HCT116 (cell line): Measurements from ENCODE around the gene ZMYND11. TPM values are rescaled to one million over a fixed set of nuclear protein-coding genes. Genes with fewer than 3 reads are reported as not detected.

ENCODE experiments used
- ATAC-seq: fragments of 200-7000 bp; cut with Tn5 transposase; 2 replicates; pipeline ENCODE4 v1.9.1; 2020; ENCODE audit warnings: mild to moderate bottlenecking, moderate library complexity
- BruUV-seq: library from RNA; stranded (reverse); fragments of 400-500 nt; replicated peaks from 2 replicates; lab custom pipeline; 2021; lab: Mats Ljungman, UMichigan
- CTCF ChIA-PET: fragments of 300-600 bp; sonication (Branson Sonifier 250); formaldehyde crosslinking; loops from one replicate; lab custom pipeline; 2021; ENCODE audit warnings: antibody characterized with exemption; lab: Charles Lee
- POLR2A ChIA-PET: fragments of 300-600, 350-600 bp; sonication (Branson Sonifier 250); formaldehyde crosslinking; loops from one replicate; lab custom pipeline; 2021; ENCODE audit warnings: antibody characterized with exemption; lab: Charles Lee
- RAD21 ChIA-PET, 2 experiments: fragments of 300-600 bp; sonication (Branson Sonifier 250); formaldehyde crosslinking; loops; one replicate each; lab custom pipeline; 2023; ENCODE audit warnings: low total read pairs in 2 of 2; ENCODE audit not compliant: uncharacterized antibody in 2 of 2, unreplicated experiment in 2 of 2, low non-redundant PET in 1 of 2; lab: Charles Lee
- DNase-seq: peaks from one replicate; pipeline ENCODE4 v3.0.0-alpha.2; 2010; ENCODE audit warnings: low read depth, low spot score
- H2AFZ ChIP-seq: fragments of 200-600 bp; shearing (Covaris generic), sonication (generic); 2 replicates; pipeline ENCODE4 v1.6.1; 2017; ENCODE audit warnings: low read depth, mixed run types, mixed read lengths, antibody characterized with exemption, low read length; ENCODE audit not compliant: poor library complexity, severe bottlenecking
- H3K27ac ChIP-seq: 2 replicates; pipeline ENCODE4 v1.5.1; 2012; ENCODE audit warnings: low read depth, low read length
- H3K27me3 ChIP-seq: fragments of 200-600 bp; sonication (generic); 2 replicates; pipeline ENCODE4 v1.6.1; 2016; ENCODE audit warnings: mixed run types, low read length, mixed read lengths; ENCODE audit not compliant: insufficient read depth
- H3K36me3 ChIP-seq, 2 experiments: fragments of 200-500 bp in 1 of 2; fragments of 200-600 bp in 1 of 2; sonication (Bioruptor generic) in 1 of 2; sonication (generic) in 1 of 2; 2 replicates each; pipeline versions ENCODE4 v1.5.1 to v1.6.1; 2014 to 2016; ENCODE audit warnings: low read length in 2 of 2, inconsistent platforms in 1 of 2, mixed read lengths in 1 of 2, mixed run types in 1 of 2; ENCODE audit not compliant: insufficient read depth in 2 of 2, control insufficient read depth in 1 of 2
- H3K4me1 ChIP-seq, 2 experiments: fragments of 200-600 bp in 1 of 2; sonication (generic) in 1 of 2; 2 replicates each; pipeline versions ENCODE4 v1.5.1 to v1.6.1; 2012 to 2017; ENCODE audit warnings: low read length in 2 of 2, inconsistent platforms in 1 of 2, mild to moderate bottlenecking in 1 of 2, mixed read lengths in 1 of 2, mixed run types in 1 of 2, moderate library complexity in 1 of 2; ENCODE audit not compliant: insufficient read depth in 2 of 2, control insufficient read depth in 1 of 2
- H3K4me2 ChIP-seq: fragments of 200-600 bp; sonication (generic); 2 replicates; pipeline ENCODE4 v1.6.1; 2017; ENCODE audit warnings: mixed run types, low read length, mixed read lengths
- H3K4me3 ChIP-seq, 2 experiments: fragments of 200-600 bp in 1 of 2; sonication (generic) in 1 of 2; replicated peaks in 1 of 2; 2 replicates each; pipeline ENCODE4 v1.5.1; 2011 to 2016; ENCODE audit warnings: low read length in 2 of 2, control low read depth in 1 of 2, low read depth in 1 of 2, mild to moderate bottlenecking in 1 of 2, mixed read lengths in 1 of 2, mixed run types in 1 of 2
- H3K79me2 ChIP-seq: fragments of 200-600 bp; sonication (generic); 2 replicates; pipeline ENCODE4 v1.6.1; 2017; ENCODE audit warnings: mild to moderate bottlenecking, mixed run types, low read length, moderate library complexity, mixed read lengths; ENCODE audit not compliant: insufficient read depth
- H3K9ac ChIP-seq: fragments of 200-600 bp; sonication (generic); 2 replicates; pipeline ENCODE4 v1.6.1; 2016; ENCODE audit warnings: low read length, mixed read lengths
- H3K9me2 ChIP-seq: fragments of 200-600 bp; sonication (generic), shearing (Covaris generic); 2 replicates; pipeline ENCODE4 v1.6.1; 2017; ENCODE audit warnings: mixed run types, mild to moderate bottlenecking, moderate library complexity; ENCODE audit not compliant: insufficient read depth
- H3K9me3 ChIP-seq, 2 experiments: fragments of 200-500 bp in 1 of 2; fragments of 200-600 bp in 1 of 2; sonication (Bioruptor generic) in 1 of 2; sonication (generic) in 1 of 2; 2 replicates each; pipeline ENCODE4 v1.6.1; 2014 to 2017; ENCODE audit warnings: low read length in 2 of 2, mixed read lengths in 2 of 2, inconsistent platforms in 1 of 2, low read depth in 1 of 2, mild to moderate bottlenecking in 1 of 2, mixed run types in 1 of 2, moderate library complexity in 1 of 2; ENCODE audit not compliant: control insufficient read depth in 1 of 2, insufficient read depth in 1 of 2
- H4K20me1 ChIP-seq: fragments of 200-600 bp; sonication (generic), shearing (Covaris generic); 2 replicates; pipeline ENCODE4 v1.6.1; 2017; ENCODE audit warnings: mixed run types, mild to moderate bottlenecking, moderate library complexity; ENCODE audit not compliant: insufficient read depth
- CBX3 ChIP-seq: IDR thresholded peaks from 2 replicates; pipeline ENCODE4 v1.6.1; 2012; ENCODE audit warnings: low read depth
- CEBPB ChIP-seq: IDR thresholded peaks from 2 replicates; pipeline ENCODE4 v1.6.1; 2012; ENCODE audit warnings: low read depth
- CTCF ChIP-seq, 3 experiments: fragments of 200-600 bp in 1 of 3; sonication (generic) in 1 of 3; IDR thresholded peaks in 2 of 3; conservative IDR thresholded peaks in 1 of 3; 2 replicates each; pipeline ENCODE4 v1.5.1; 2012 to 2017; ENCODE audit warnings: low read depth in 2 of 3, low read length in 2 of 3, antibody characterized with exemption in 1 of 3, borderline replicate concordance in 1 of 3, control low read depth in 1 of 3, mild to moderate bottlenecking in 1 of 3, mixed read lengths in 1 of 3, mixed run types in 1 of 3, moderate library complexity in 1 of 3; ENCODE audit not compliant: insufficient read depth in 1 of 3
- ELF1 ChIP-seq: IDR thresholded peaks from 2 replicates; pipeline ENCODE4 v1.6.1; 2012; ENCODE audit warnings: low read depth, borderline replicate concordance
- EZH2 ChIP-seq: fragments of 200-600 bp; sonication (generic); IDR thresholded peaks from 2 replicates; pipeline ENCODE4 v1.6.1; 2017; ENCODE audit warnings: antibody characterized with exemption, mixed run types
- EZH2phosphoT487 ChIP-seq: fragments of 200-600 bp; IDR thresholded peaks from 2 replicates; pipeline ENCODE4 v1.6.1; 2018; ENCODE audit warnings: antibody characterized with exemption, borderline replicate concordance
- FOSL1 ChIP-seq: IDR thresholded peaks from 2 replicates; pipeline ENCODE4 v1.6.1; 2012; ENCODE audit warnings: low read depth
- JUND ChIP-seq: IDR thresholded peaks from 2 replicates; pipeline ENCODE4 v1.6.1; 2012
- MAX ChIP-seq: IDR thresholded peaks from 2 replicates; pipeline ENCODE4 v1.6.1; 2012
- POLR2A ChIP-seq: IDR thresholded peaks from 2 replicates; pipeline ENCODE4 v1.7.0; 2011; ENCODE audit warnings: borderline replicate concordance; ENCODE audit not compliant: insufficient read depth, insufficient read length; ENCODE audit errors: extremely low read depth
- POLR2AphosphoS5 ChIP-seq: IDR thresholded peaks from 2 replicates; pipeline ENCODE4 v1.6.1; 2011; ENCODE audit warnings: mild to moderate bottlenecking, low read depth, low read length, moderate library complexity
- RAD21 ChIP-seq: IDR thresholded peaks from 2 replicates; pipeline ENCODE4 v1.6.1; 2012; ENCODE audit warnings: low read depth, mild to moderate bottlenecking
- SIN3A ChIP-seq: IDR thresholded peaks from 2 replicates; pipeline ENCODE4 v1.6.1; 2012; ENCODE audit warnings: low read depth
- SP1 ChIP-seq: IDR thresholded peaks from 2 replicates; pipeline ENCODE4 v1.6.1; 2012; ENCODE audit warnings: low read depth
- SRF ChIP-seq: IDR thresholded peaks from 2 replicates; pipeline ENCODE4 v1.6.1; 2012; ENCODE audit warnings: low read depth
- TCF7L2 ChIP-seq: IDR thresholded peaks from 2 replicates; pipeline ENCODE4 v1.7.0; 2011; ENCODE audit warnings: borderline replicate concordance, inconsistent platforms; ENCODE audit not compliant: insufficient read depth, insufficient read length; ENCODE audit errors: extremely low read depth
- YY1 ChIP-seq: IDR thresholded peaks from 2 replicates; pipeline ENCODE4 v1.6.1; 2011; ENCODE audit warnings: low read length, low read depth, moderate library complexity, mild to moderate bottlenecking; ENCODE audit not compliant: insufficient replicate concordance; ENCODE audit errors: extremely low read depth
- ZBTB33 ChIP-seq: IDR thresholded peaks from 2 replicates; pipeline ENCODE4 v1.6.1; 2011; ENCODE audit warnings: mild to moderate bottlenecking, low read length, moderate library complexity; ENCODE audit not compliant: insufficient replicate concordance; ENCODE audit errors: extremely low read depth
- ZFX ChIP-seq: fragments of 450-650 bp; IDR thresholded peaks from 2 replicates; pipeline ENCODE4 v1.6.1; 2017
- ZNF274 ChIP-seq: fragments of 200-500 bp; sonication (Bioruptor generic); IDR thresholded peaks from 2 replicates; pipeline ENCODE4 v1.6.1; 2014; ENCODE audit warnings: mild to moderate bottlenecking, low read depth, low read length, inconsistent platforms
- intact Hi-C: fragments of 100-400 bp; cut with micrococcal nuclease; formaldehyde crosslinking; loops from 2 replicates; pipeline ENCODE4 v1.10.0; 2022
- total RNA-seq: library from RNA; stranded (reverse); gene quantifications from one replicate; pipeline ENCODE4 v1.2.1, GENCODE V29; 2021; ENCODE audit not compliant: unreplicated experiment
- TF ChIP-seq, protein P1 (sequence below): IDR thresholded peaks from 2 replicates; pipeline ENCODE4 v1.6.1; 2012; ENCODE audit warnings: low read depth

The ZMYND11 gene
- total RNA-seq, 1 experiment from 2014 or later: 28.3 TPM

DNA sequence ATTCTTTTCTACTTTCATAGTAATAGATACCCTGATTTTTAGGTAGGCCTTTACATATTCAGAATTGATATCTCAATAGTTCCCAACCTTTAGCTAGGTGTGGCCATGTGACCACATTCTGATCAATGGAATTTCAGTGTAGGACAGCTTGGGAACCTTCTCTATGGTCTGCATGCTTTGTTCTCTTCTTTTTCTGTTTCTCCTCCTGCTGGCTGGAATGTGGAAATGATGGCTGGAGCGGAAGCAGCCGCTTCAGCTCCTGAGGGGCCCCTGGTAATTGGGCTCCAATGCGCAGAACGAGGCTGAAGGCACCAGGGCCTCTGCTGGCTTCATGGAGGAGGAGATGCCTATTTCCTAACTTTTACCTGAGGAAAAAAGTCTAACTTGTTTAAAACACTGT is 152.6 kb downstream of the ZMYND11 start:
- ChIA-PET CTCF (interaction anchor here (1.1 to 1.6 kb wide), 4 partner anchors 10 to 57 kb away, joined by 3 to 7 read pairs (median 4); no protein-coding TSS in a partner anchor), RAD21 (no interaction called here), POLR2A (no interaction called here)
- no peaks in the 10 kb centered on the region for H3K27me3 ChIP-seq
- intact Hi-C loops: no loop called here
- H3K36me3 ChIP-seq: no peaks in the 10 kb centered on the region
- H4K20me1 ChIP-seq: no peaks in the 10 kb centered on the region
- no peak overlapping the region for H3K9ac ChIP-seq
- no peak overlapping the region for H2AFZ ChIP-seq
- H3K4me3 ChIP-seq: no peak overlapping the region
- no TSS peak for BruUV-seq
- peaks cover 0 to 12% of the 10 kb centered on the region in 2 experiments; a peak in 2 of 4 replicates for H3K4me1 ChIP-seq
- DNase-seq: peak; percentile 53
- peak; percentile 96 for ATAC-seq
- no peaks in the 10 kb centered on the region for H3K9me2 ChIP-seq
- H3K9me3 ChIP-seq: no peaks in the 10 kb centered on the region
- peak overlapping the region; percentile 9; the same call in 1 of the 2 replicates for H3K4me2 ChIP-seq
- no peaks in the 10 kb centered on the region for H3K79me2 ChIP-seq
- H3K27ac ChIP-seq: no peak overlapping the region
- TF ChIP-seq RAD21: peak; percentile 43; the same call in 1 of the 2 replicates
- no peak for TF ChIP-seq POLR2AphosphoS5
- no peak for TF ChIP-seq SP1
- no peak for TF ChIP-seq JUND
- no peak for TF ChIP-seq YY1
- peak; percentile 36 to 79 (median 65); a peak in 5 of 6 replicates for TF ChIP-seq CTCF (IDR thresholded peaks at IDR 0.05 in 2 of 3, conservative IDR thresholded peaks at IDR 0.05 in 1 of 3; ENCODE audit: borderline replicate concordance in 1 of 3, insufficient read depth in 1 of 3, low read depth in 2 of 3, low read length in 2 of 3)
- TF ChIP-seq CEBPB: no peak
- TF ChIP-seq SIN3A: no peak
- peak; percentile 30; the same call in 1 of the 2 replicates for TF ChIP-seq CBX3
- TF ChIP-seq SRF: no peak
- no peak for TF ChIP-seq ZFX
- no peak for TF ChIP-seq ZBTB33
- peak; percentile 39 for TF ChIP-seq TCF7L2
- TF ChIP-seq MAX: no peak
- TF ChIP-seq EZH2phosphoT487: no peak
- no peak for TF ChIP-seq ZNF274
- TF ChIP-seq ELF1: peak; percentile 30; the same call in 1 of the 2 replicates
- TF ChIP-seq EZH2: no peak
- no peak for TF ChIP-seq FOSL1
- TF ChIP-seq POLR2A: no peak
- TF ChIP-seq, protein P1, sequence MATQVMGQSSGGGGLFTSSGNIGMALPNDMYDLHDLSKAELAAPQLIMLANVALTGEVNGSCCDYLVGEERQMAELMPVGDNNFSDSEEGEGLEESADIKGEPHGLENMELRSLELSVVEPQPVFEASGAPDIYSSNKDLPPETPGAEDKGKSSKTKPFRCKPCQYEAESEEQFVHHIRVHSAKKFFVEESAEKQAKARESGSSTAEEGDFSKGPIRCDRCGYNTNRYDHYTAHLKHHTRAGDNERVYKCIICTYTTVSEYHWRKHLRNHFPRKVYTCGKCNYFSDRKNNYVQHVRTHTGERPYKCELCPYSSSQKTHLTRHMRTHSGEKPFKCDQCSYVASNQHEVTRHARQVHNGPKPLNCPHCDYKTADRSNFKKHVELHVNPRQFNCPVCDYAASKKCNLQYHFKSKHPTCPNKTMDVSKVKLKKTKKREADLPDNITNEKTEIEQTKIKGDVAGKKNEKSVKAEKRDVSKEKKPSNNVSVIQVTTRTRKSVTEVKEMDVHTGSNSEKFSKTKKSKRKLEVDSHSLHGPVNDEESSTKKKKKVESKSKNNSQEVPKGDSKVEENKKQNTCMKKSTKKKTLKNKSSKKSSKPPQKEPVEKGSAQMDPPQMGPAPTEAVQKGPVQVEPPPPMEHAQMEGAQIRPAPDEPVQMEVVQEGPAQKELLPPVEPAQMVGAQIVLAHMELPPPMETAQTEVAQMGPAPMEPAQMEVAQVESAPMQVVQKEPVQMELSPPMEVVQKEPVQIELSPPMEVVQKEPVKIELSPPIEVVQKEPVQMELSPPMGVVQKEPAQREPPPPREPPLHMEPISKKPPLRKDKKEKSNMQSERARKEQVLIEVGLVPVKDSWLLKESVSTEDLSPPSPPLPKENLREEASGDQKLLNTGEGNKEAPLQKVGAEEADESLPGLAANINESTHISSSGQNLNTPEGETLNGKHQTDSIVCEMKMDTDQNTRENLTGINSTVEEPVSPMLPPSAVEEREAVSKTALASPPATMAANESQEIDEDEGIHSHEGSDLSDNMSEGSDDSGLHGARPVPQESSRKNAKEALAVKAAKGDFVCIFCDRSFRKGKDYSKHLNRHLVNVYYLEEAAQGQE: no peak
